ENCODE data around the gene THSD7B.

DNA sequence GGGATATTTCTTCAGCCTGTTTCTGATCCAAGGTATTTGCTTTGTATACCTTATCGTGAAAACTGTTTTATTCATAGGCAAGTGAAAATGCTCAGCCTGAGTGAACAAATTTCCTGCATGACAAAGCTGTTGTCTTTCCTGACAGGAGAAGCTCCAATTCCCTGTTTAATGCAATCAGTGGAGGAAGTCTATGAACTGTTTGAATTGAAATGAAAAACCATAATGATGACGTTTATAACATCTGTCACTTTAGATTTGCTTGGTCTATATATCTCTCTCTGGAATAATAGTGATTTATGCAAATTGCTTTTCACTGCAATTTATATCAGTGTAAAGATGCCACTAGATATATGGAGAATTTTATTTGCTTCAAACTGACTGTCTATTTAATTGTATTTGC is 959.6 kb downstream of the THSD7B start:
- TF ChIP-seq, protein P1, sequence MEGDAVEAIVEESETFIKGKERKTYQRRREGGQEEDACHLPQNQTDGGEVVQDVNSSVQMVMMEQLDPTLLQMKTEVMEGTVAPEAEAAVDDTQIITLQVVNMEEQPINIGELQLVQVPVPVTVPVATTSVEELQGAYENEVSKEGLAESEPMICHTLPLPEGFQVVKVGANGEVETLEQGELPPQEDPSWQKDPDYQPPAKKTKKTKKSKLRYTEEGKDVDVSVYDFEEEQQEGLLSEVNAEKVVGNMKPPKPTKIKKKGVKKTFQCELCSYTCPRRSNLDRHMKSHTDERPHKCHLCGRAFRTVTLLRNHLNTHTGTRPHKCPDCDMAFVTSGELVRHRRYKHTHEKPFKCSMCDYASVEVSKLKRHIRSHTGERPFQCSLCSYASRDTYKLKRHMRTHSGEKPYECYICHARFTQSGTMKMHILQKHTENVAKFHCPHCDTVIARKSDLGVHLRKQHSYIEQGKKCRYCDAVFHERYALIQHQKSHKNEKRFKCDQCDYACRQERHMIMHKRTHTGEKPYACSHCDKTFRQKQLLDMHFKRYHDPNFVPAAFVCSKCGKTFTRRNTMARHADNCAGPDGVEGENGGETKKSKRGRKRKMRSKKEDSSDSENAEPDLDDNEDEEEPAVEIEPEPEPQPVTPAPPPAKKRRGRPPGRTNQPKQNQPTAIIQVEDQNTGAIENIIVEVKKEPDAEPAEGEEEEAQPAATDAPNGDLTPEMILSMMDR (IDR thresholded peaks at IDR 0.05), result no peak
- TF ChIP-seq POLR2A (IDR thresholded peaks at IDR 0.05), result no peak

Data from Peyer's patch (tissue), 4 donors.